SK-N-SH (cell line): ENCODE results near the gene HS6ST1.

Source experiments
- CTCF ChIP-seq: fragments of 200-600 bp; sonication (generic); IDR thresholded peaks from 2 replicates; pipeline ENCODE4 v1.6.1; 2017; ENCODE audit warnings: antibody characterized with exemption, mild to moderate bottlenecking, moderate library complexity
- TAF1 ChIP-seq: IDR thresholded peaks from 2 replicates; pipeline ENCODE4 v1.6.1; 2012; ENCODE audit warnings: low read depth, mild to moderate bottlenecking, low read length, moderate library complexity, borderline replicate concordance
- USF1 ChIP-seq: IDR thresholded peaks from 2 replicates; pipeline ENCODE4 v1.4.0; 2012; ENCODE audit warnings: low read depth, borderline replicate concordance

- TF ChIP-seq CTCF (no peak), USF1 (no peak), TAF1 (no peak)
Observed at GRCh38 chr2:128354726-128355470, 36.2 kb upstream of the HS6ST1 start.
